AG09309 (cell line): ENCODE data around the gene SMARCA2.

Experiments
- DNase-seq: peaks from one replicate; pipeline ENCODE4 v3.0.0-alpha.2; 2010; ENCODE audit warnings: low read depth
- H3K4me3 ChIP-seq: 2 replicates; pipeline ENCODE4 v1.5.1; 2011; ENCODE audit warnings: mild to moderate bottlenecking, low read depth, low read length, moderate library complexity; ENCODE audit not compliant: control insufficient read depth
- TF ChIP-seq, protein P1 (sequence below): IDR thresholded peaks from 2 replicates; pipeline ENCODE4 v1.5.1; 2011; ENCODE audit warnings: mild to moderate bottlenecking, low read depth, low read length, inconsistent platforms; ENCODE audit not compliant: insufficient read depth, control insufficient read depth; ENCODE audit errors: missing control alignments

The SMARCA2 gene

GRCh38 chr9:2032234-2032633, 17.1 kb downstream of the SMARCA2 start:
- DNase-seq = no peak
- no peak overlapping the region for H3K4me3 ChIP-seq
- TF ChIP-seq, protein P1, sequence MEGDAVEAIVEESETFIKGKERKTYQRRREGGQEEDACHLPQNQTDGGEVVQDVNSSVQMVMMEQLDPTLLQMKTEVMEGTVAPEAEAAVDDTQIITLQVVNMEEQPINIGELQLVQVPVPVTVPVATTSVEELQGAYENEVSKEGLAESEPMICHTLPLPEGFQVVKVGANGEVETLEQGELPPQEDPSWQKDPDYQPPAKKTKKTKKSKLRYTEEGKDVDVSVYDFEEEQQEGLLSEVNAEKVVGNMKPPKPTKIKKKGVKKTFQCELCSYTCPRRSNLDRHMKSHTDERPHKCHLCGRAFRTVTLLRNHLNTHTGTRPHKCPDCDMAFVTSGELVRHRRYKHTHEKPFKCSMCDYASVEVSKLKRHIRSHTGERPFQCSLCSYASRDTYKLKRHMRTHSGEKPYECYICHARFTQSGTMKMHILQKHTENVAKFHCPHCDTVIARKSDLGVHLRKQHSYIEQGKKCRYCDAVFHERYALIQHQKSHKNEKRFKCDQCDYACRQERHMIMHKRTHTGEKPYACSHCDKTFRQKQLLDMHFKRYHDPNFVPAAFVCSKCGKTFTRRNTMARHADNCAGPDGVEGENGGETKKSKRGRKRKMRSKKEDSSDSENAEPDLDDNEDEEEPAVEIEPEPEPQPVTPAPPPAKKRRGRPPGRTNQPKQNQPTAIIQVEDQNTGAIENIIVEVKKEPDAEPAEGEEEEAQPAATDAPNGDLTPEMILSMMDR = no peak

- H3K4me3 ChIP-seq = no peak overlapping the region
- DNase-seq = no peak
- TF ChIP-seq, protein P1 = no peak
Observed at GRCh38 chr9:2036844-2037243, 21.7 kb downstream of the SMARCA2 start.

DNA sequence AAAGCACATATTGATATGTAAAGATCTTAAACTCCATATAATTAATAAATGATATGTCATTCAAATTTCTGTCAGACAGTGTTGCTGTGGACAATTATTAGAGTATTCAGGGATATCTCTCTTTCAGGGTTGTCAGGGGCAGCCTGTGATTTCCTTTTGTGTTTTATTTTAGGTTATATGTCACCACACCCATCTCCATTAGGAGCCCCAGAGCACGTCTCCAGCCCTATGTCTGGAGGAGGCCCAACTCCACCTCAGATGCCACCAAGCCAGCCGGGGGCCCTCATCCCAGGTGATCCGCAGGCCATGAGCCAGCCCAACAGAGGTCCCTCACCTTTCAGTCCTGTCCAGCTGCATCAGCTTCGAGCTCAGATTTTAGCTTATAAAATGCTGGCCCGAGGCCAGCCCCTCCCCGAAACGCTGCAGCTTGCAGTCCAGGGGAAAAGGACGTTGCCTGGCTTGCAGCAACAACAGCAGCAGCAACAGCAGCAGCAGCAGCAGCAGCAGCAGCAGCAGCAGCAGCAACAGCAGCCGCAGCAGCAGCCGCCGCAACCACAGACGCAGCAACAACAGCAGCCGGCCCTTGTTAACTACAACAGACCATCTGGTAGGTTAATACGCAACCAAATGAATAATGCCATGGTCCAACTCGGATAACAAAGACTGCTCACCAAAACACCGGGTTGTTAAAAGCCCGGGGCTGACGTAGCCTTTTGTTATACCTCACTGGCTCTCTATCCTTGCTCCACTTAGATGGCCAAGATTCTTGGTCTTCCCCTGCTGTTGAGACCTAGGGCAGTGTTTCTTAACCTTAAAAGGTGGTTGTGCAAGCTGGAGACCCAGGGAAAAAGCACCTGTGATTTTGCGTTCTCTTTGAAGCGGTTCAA, 24.4 kb downstream of the SMARCA2 start:
- H3K4me3 ChIP-seq = no peak overlapping the region
- TF ChIP-seq, protein P1 = no peak
- no peak for DNase-seq

DNA sequence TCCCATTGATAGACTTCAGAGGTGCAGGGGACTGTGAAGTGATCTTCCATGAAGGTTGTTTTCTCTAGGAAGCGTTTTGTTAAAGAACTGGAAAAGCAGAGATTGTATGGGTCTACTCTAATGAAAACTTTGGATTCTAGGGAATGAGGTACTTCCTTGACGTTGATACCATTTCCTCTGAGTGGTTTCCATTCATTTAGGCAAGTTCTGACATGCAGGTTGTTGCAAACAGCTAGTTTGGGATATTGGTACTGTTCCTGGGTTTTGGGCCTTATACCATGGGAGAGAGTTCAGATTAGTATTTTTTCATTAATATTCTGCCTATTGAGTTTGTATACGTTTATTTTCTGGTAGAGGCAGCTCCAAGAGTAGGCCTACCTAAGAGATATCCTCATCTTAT, 25.7 kb downstream of the SMARCA2 start:
- no peak for DNase-seq
- TF ChIP-seq, protein P1 = no peak
- no peak overlapping the region for H3K4me3 ChIP-seq

DNA sequence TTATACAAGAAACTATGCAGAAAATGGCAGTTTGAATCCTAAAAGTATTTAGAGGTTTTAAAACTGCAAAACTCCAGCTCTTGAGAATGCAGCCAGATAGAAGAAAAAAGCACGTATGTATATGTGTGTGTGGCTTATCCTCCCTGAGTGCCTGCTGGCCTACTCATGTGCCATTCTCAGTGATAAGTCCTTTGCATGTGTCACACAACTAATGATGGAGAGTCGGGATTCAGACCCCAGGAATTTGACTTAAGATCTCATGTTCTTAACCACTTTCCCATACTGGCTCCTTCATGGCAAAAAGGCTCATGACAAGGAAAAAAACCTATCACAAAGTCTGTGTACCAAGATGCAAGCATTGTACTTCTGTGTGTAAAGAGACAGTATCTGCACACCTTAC, 26.6 kb downstream of the SMARCA2 start:
- DNase-seq = no peak
- H3K4me3 ChIP-seq = no peak overlapping the region
- TF ChIP-seq, protein P1 = no peak

GRCh38 chr9:2043243-2043642, 28.1 kb downstream of the SMARCA2 start:
- TF ChIP-seq, protein P1 = no peak
- DNase-seq = no peak

DNA sequence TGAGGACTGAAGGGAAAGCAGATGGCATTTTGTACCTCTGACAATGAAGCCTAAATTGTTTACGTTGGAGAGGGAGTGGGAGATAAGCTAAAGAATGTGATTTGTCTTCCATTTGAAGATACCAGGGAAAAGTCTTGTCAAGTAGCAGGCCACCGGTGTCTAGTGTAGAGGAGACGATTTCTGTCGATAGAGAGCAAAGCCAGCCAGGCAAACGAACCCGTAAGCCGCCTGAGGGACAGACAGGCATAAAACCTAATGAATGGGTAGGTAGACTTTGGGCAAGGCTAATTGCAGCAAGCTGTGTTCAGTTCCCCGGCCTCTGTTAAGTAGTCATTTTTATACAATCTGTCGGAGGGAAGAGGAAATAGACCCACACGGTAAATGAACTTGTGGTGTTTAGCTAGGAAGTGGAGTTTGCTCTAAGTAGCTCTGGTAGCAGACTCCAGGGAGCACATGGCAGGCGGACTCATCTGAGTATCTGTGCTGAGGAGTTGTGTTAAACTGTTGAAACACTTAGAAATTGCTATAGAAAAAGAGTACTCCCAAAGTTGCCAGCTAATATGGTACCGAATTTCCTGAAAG, 28.8 kb downstream of the SMARCA2 start:
- TF ChIP-seq, protein P1 = no peak
- DNase-seq = no peak
- H3K4me3 ChIP-seq = no peak overlapping the region

More at GRCh38 chr9:2043243-2043642, 28.1 kb downstream of the SMARCA2 start:
- H3K4me3 ChIP-seq = no peak overlapping the region
